Stimulated activated CD4-positive, alpha-beta T cell treated with anti-CD3 and anti-CD28 coated beads, Interleukin-15, amount 100 ng/mL, for 1 hour (primary cell): ENCODE results near the gene RGL3.
A peak's percentile ranks its signal among the peaks of the same experiment; 100 is the strongest.
"Not testable (repeated sequence)": the region's sequence is repeated elsewhere in the genome, so short reads cannot be mapped to it uniquely, and the experiment has no call there.

ENCODE experiments used
- DNase-seq, 2 donors: peaks; one replicate each; pipeline ENCODE4 v3.0.0-alpha.2; 2020; ENCODE audit warnings: low read depth in 1 of 2, low spot score in 1 of 2

Gene RGL3

DNA sequence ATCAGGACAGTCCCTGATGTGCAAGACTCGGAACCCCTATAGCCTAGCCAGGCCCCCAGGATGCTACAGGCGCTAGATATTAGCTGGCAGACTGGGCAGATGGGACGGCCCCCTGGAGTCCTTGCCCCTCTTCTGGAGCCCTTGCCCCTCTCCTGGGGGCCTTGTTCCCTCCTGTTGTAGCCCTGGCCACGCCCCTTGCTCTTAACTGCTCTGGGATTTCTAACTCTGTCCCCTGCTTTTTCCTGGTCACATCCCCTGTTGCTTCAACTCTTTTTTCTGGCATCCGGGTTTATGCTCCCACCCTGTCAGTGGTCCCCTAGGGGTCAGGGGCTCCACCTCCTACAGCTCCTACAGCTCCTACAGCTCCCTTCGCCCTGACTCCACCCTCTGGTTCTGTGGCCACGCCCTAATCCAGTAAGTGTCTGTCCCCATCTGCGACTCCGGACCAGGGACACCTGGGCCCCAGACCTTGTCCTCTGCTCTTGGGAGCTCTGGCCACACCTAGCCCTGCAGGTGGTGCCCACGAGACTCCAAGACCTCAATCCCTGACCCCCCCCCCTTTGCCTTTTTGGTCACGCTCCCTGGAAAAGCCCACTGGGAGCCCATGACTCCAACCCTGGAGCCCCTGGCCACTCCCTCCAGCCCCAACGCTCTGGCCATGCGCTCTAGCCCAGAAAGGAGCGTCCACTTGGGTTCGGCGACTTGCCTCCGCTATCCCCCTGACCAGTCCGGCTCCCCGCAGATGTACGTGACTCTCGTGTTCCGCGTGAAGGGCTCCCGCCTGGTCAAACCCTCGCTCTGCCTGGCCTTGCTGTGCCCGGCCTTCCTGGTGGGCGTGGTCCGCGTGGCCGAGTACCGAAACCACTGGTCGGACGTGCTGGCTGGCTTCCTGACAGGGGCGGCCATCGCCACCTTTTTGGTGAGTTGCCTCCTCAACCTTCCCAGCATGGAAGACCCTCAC lies 57.1 kb downstream of the RGL3 start:
- DNase-seq: no peak

DNA sequence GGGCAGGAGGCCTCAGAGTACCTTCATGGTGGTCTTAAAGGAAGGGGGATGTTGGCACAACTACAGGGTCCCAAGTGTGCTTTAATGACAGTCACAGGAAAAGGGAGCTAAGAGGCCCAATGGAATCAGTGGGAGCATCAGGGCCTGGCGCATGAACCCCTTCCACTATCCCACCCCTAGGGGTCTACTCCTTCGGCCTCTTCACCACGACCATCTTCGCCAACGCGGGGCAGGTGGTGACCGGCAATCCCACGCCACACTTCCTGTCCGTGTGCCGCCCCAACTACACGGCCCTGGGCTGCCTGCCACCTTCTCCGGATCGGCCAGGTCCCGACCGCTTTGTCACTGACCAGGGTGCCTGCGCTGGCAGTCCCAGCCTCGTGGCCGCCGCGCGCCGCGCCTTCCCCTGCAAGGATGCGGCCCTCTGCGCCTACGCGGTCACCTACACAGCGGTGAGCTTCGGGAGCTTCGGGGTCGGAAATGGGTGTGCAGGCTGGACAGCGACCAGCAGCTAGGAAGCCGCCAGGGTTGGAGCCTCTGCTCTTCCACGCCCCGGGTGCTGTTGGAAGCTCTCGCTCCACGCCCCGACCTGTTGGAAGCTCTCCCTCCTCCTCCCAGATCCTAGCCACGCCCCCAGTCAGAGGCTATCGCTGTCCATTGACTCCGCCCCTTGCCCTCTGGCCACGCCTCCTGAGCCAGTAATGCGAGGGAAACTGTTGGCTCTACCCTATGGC lies 57.9 kb downstream of the RGL3 start:
- no peak for DNase-seq

DNA sequence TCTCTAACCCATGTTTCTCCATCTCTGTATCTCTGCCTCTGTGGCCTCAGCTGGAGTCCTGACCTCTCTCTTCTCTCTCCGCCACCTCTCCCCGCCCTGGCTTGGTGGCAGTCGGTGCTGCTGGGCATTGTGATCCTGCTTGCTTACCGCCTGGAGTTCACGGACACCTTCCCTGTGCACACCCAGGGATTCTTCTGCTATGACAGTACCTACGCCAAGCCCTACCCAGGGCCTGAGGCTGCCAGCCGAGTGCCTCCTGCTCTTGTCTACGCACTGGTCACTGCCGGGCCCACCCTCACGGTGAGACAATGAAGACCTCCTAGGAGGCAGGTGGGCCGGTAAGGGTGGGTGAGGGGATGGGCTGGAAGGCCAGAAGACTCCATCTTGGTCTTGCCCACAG lies 59.7 kb downstream of the RGL3 start:
- no peak for DNase-seq

DNA sequence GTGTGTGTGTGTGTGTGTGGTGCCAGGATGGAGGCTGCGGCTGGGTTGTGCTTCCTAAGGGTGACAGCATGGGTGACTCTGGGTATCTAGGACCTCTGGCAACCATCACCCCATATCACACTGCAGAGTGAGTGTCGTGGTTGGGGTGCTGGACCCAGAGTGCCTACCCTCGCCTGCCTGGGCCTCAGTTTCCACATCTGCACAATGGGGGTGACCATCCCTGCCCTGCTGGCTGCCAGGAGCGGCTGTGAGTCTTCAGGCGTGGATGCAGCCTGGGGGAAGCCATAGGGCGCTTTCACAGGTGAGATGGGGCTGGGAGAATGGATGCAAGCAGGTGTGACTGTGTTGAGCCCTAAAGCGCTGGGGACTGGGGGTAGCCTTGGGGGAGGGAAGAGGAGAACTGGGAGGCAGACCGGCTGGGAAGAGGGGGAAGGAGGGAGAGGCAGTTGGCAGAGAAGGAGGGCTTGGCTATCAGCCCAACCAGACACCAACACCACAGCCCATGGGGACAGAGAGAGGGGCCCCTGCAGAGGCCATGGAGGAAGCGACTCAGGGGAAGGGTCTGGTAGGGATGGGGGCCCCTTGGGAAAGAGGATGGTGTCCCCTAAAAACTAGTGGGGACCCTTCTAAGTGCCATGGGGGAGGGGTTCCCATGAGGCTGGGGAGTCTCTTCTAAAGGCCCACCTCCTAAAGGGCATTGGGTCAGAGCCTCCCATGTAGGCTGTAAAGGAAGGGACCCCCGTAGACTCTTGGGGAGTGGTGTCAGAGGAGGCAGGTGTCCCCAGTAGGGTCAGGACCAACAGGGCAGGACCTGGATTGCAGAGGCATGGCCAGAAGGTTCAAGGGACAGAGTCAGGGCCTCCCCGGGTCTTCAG lies 62.2 kb downstream of the RGL3 start:
- DNase-seq: no peak

DNA sequence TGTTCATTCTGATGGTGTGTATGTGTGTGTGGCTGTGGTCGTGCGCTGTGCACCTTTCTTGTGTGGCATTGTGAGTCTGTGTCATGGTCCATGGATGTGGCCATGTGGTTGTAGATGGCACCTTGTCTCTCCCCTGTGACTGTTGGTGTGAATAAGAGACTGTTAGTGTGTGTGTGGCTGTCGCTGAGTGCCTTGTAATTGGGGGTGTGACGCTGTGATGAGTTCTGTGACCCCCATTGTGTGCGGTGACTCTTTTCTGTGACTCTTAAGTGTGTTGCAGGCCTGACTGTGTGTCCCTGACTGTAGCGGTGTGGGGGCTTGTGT lies 63.1 kb downstream of the RGL3 start:
- no peak for DNase-seq

DNA sequence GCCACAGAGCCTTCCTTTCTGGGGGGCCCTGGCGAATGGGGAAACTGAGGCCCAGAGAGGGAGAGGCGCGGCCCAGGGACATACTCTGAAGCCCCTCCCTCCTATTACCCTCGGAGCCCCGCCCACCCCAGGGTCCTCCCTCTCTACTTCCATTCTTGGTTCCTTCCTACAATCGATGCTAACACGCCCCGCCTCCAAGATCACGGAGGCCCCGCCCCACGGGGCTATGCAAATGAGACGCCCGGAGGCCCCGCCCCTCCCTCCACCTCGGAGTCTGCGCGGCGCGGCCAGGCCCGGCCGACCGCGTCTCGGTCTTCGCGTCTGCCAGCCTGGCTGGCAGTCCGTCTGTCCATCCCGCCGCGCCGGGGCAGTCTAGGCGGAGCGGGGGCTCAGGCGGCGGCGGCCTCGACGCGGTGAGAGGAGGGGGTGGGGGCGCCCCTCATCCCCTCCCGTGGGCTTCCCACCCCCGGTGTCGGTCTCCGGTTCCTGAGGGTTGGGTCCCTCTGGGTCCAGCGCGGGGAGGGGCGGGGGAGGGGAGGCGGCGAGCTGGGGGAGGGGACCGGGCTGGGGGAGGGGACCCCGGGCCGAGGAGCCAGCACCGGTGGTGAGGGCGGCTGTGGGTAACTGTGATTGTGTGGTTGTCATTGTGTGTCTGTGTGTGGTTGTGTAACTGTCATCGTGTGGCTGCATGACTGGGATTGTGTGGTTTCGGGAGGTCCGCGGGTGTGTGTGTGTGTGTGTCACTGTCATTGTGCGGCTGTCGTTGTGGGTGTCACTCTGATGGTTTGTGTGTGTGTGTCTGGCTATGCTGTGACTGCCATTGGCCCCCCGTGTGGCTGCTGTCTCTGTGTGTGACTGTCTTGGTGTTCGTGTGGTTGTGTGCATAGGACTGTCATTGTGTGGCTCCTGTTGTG lies 63.7 kb downstream of the RGL3 start, which contains the start of gene PLPPR2:
PLPPR2 (plus strand) TSS at position 273 of the 914 bp plus-strand sequence. CDS start 2,242 bp downstream, outside the sequence.
- peak; percentile 66 to 79 for DNase-seq

DNA sequence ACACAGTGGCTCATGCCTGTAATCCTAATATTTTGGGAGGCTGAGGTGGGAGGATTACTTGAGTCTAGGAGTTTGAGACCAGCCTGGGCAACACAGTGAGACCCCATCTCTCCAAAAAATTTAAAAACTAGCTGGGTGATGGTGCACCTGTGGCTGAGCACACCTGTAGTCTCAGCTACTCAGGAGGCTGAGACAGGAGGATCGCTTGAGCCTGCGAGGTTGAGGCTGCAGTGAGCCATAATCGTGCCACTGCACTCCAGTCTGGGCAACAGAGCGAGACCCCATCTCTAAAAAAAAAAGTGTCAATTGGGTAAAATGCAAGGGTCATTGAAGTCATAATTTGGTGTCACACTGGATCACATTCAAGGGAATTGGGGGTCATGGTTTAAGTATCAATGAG lies 65.0 kb downstream of the RGL3 start:
- not testable (repeated sequence) for DNase-seq

DNA sequence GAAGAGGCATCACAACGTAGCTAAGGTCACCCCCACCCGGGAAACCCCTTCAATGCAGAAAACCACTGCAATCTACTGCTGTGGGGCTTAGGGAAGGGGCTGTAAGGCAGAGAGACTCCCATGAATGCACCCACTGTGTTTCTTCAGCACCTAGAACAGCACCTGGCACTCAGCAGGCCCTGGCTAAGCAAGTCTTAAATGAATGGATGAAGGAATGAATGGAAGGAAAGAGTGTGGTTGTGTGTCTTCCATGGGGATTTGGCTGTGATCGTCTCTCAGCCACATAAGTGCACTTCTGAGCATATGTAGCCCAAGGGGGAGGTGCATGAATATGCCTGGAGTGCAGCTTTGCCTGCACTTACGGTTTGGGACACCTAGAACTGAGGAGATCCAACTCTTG lies 69.9 kb downstream of the RGL3 start:
- DNase-seq: no peak

DNA sequence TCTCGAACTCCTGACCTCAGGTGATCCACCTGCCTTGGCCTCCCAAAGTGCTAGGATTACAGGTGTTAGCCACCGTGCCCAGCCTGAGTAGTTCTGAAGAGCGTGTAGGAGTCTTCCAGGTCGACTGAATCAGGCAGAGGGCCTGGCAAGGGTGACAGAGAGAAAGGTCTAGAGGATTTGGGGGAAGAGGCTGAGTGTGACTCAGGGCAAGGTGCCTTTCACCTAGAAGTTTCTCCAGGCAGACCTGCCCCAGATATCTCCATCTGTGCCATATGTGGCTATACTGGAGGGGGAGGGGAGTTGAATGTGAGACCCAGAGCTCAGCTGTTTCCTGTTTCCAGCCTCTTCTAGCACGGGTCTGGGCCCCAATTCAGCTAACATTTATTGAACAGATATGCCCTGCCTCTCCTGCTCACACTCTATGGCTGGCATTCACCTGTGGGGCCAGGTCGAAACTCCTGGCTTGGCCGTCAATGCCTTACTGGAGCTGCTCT lies 71.5 kb downstream of the RGL3 start:
- DNase-seq: no peak

DNA sequence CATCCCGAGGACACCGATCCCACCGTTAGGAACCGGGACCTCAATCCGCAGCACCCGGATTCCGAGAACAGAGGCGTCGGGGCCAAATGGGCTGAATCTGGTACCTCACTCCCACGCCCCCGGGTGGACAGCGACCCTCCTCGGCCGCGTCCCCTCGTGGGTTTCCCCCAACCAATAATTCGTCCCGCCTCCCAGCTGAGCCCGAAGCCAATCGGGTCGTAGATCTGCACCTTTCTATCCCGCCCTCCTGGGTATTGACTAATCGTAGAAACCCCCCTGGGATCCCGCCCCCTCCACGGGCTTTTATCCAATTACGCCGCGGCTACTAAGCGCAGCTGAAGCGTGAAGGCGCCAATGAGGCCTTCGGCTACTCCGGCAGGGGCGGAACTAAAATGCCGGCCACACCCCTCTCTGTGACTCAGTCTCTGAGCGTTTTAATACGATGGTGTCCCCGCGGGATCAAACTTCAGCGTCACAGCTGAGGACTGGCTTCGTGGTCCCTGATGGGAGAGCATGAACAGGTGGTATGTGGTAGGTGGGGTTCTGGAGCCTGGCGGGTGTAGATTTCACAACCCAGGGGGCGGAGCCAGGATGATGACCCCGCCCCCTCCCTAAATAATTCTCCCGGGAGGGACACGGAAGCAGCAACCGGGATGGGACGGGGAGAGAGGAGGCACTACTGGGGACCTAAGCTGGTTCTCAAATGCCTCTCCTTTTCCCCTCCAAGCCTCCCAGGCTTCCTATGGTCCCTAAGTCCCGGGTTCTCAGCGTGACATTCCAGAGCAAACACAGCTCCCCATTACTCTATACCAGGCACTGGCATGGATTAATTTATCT lies 72.8 kb downstream of the RGL3 start, which contains the start of the genes CCDC159 and TMEM205:
CCDC159 (plus strand) TSS at position 416 of the 837 bp plus-strand sequence; CDS start at position 504, 88 bp downstream.
TMEM205 (minus strand) TSS at position 165 of the 837 bp plus-strand sequence. CDS start 649 bp downstream, outside the sequence.
- DNase-seq: peak; percentile 94 to 96

DNA sequence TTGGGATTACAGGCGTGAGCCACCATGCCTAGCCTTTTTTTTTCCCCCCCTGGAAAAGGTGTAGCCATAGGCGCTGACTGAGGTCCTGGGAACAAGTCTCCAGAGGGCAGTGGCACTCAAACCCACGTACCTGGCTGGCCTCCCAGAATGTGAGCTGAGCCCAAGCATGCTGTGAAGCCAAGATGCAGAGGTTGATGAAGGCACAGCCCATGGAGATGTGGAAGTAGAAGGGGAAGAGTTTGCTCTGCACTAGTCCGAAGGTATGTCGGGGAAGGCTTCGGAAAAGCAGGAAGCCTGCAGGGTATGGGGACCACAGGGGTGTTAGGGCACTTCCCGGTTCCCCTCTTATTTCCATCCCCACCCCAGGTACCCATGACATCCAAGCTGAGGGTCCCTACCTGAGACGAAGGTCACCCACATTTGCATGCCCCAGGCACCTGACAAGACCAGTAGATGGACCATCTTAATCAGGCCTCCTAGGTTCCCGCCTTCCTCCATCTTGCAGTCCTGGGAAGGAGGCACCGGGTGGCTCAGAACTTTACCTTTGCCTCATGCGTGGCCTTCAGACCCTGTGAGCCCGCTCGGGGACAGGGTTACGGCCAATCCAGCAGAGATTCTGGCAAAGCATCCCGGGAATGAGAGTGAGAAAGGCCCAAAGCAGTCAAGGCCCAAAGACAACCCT lies 73.9 kb downstream of the RGL3 start:
- DNase-seq: no peak
